Heart left ventricle (tissue), 16 donors: Measurements from ENCODE around the gene ZWILCH. TPM values are rescaled to one million over a fixed set of nuclear protein-coding genes. Genes with fewer than 3 reads are reported as not detected.

ENCODE experiments used
- ATAC-seq, 4 donors: fragments of 200-7000 bp; cut with Tn5 transposase; one replicate each; pipeline ENCODE4 v1.9.1; 2020 to 2022; ENCODE audit warnings: moderate library complexity in 4 of 4, mild to moderate bottlenecking in 3 of 4, moderate number of reproducible peaks in 1 of 4
- DNase-seq, 5 donors: peaks; one replicate each; pipeline ENCODE4 v3.0.0-alpha.2; 2020
- H3K27ac ChIP-seq, 12 donors: fragments of 200-600 bp; sonication (generic) in 4 of 12; one replicate each; pipeline versions ENCODE4 v1.5.0 to v1.8.0; 2016 to 2022; ENCODE audit warnings: mild to moderate bottlenecking in 2 of 12
- H3K27me3 ChIP-seq, 9 donors: fragments of 200-600 bp; sonication (generic) in 2 of 9; one replicate each; pipeline versions ENCODE4 v1.5.1 to v1.8.0; 2016 to 2022; ENCODE audit warnings: mild to moderate bottlenecking in 3 of 9
- H3K36me3 ChIP-seq, 9 donors: fragments of 200-600 bp; sonication (generic) in 2 of 9; one replicate each; pipeline versions ENCODE4 v1.5.0 to v1.8.0; 2018 to 2022; ENCODE audit warnings: mild to moderate bottlenecking in 2 of 9
- H3K4me1 ChIP-seq, 12 donors: fragments of 200-600 bp; sonication (generic) in 4 of 12; one replicate each; pipeline versions ENCODE4 v1.5.0 to v1.8.0; 2016 to 2022; ENCODE audit warnings: mild to moderate bottlenecking in 3 of 12
- H3K4me3 ChIP-seq, 12 donors: fragments of 200-600 bp; sonication (generic) in 4 of 12; one replicate each; pipeline versions ENCODE4 v1.5.0 to v1.8.0; 2017 to 2022; ENCODE audit warnings: mild to moderate bottlenecking in 9 of 12, moderate library complexity in 4 of 12
- H3K9me3 ChIP-seq, 12 donors: fragments of 200-600 bp; sonication (generic) in 4 of 12; one replicate each; pipeline versions ENCODE4 v1.5.0 to v1.8.0; 2016 to 2022; ENCODE audit warnings: mild to moderate bottlenecking in 1 of 12
- POLR2A ChIP-seq, 2 donors: fragments of 450-650 bp; IDR thresholded peaks; one replicate each; pipeline ENCODE4 v1.6.1; 2017; ENCODE audit warnings: antibody characterized with exemption in 2 of 2, mild to moderate bottlenecking in 2 of 2, moderate library complexity in 2 of 2
- WGBS, 4 donors: extraction: QIAGEN DNeasy Blood & Tissue Kit in 2 of 4; methylation state at CpG; one replicate each; pipeline versions ENCODE4 v1.1.5 to v1.1.7; 2013 to 2018; 5-methylcytosine and 5-hydroxymethylcytosine counted together
- intact Hi-C, 10 donors: fragments of 100-400 bp; cut with DNase I; formaldehyde crosslinking; loops; one replicate each; pipeline versions ENCODE4 v1.11.1 to v1.14.2; 2022
- polyA plus RNA-seq, 2 donors: library from polyadenylated mRNA; stranded (reverse); fragments of 200-250 nt; gene quantifications; one replicate each; pipeline ENCODE4 v1.2.3, GENCODE V29; 2013
- total RNA-seq, 9 donors: library from RNA; depleted of rRNA in 2 of 9; stranded (reverse); fragments of >200 nt in 2 of 9; fragmentation: NEBNext Ultra II Directional in 3 of 9; extraction: Animal tissue kit (Norgen Biotek cat#: 25700) in 3 of 9; gene quantifications; one replicate each; pipeline versions ENCODE4 v1.1.0 to v1.2.4, GENCODE V29; 2016 to 2023
- TF ChIP-seq, protein P1 (sequence below), 12 donors: fragments of 200-600 bp; sonication (generic) in 4 of 12; IDR thresholded peaks; one replicate each; pipeline versions ENCODE4 v1.5.0 to v1.8.0; 2018 to 2022; ENCODE audit warnings: antibody characterized with exemption in 12 of 12, mild to moderate bottlenecking in 5 of 12
- donor health status: ischemic (EF 13 %, LVEDD 7.1; RV severe dilation, severe dysfunction).
- donor health status: healthy with polysubstance abuse.
- donor health status: DM: no; HTN: yes; CAD: no.
- donor health status: DM: no; HTN: no; CAD: no.
- donor health status: ischemic (EF 25% LVEDD 6.9; RV normal size, moderate dysfunction).
- donor health status: ischemic (EF 25% LVEDD 5.7; RV mildly dilated, moderate dysfunction).
- donor health status: healthy.
- donor health status: DM: yes; HTN: yes; CAD: no.
- donor health status: ischemic (EF 35%, LVEDD 5.7; RV mildly dilated, moderate dysfunction).
- donor health status: nonischemic (EF 11% LVEDD 7.7; RV severe dilation, severe dysfunction).
- donor health status: DM: yes; HTN: yes; CAD: no.
- donor health status: PGD.
- donor health status: ischemic (EF 29% LVEDD 5.4; RV normal size, mild dysfunction).
- donor health status: nonischemic (EF 23%, LVEDD 6.1; RV moderate dilation, normal function).

Gene ZWILCH
- total and polyA plus RNA-seq, 11 donors = 0.53 to 5.4 (median 2.6) TPM

- peak overlapping the region in 7 of 12 donors; percentile 26 to 69 (median 43) for H3K27ac ChIP-seq
Measured at GRCh38 chr15:66472176-66472999, 32.7 kb upstream of the ZWILCH start.

DNA sequence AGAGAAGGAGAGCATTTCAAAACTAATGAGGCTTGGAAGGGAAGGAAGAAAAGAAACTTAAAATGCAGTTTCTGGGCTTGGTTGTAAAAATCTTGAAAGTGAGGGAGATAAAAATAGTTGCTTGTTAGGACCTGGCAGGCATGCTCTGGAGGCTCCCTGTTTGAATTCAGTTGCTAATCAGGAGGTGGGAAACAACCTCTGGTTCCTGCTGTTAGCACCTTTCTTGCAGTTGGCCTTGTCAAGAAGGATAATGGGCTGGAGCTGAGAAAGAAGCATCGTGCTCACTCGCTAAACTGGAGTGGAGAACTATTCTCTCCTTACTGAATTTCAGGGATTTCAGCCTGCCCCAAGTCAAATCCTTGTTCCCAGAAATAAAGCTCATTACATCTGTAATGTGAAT, 31.0 kb upstream of the ZWILCH start:
- Histone ChIP-seq H3K9me3 (no peaks in the 10 kb centered on the region), H3K36me3 (peaks cover 0 to 5% (median 0%) of the 10 kb centered on the region in 9 donors), H3K4me1 (peaks cover 0 to 26% (median 11%) of the 10 kb centered on the region in 12 donors), H3K27me3 (no peaks in the 10 kb centered on the region), H3K27ac (no peak overlapping the region), H3K4me3 (no peak overlapping the region)
- WGBS, 4 donors = 32 to 60% (median 49%) methylated on average over 2 of the region's 2 CpGs
- ATAC-seq (no peak), DNase-seq (no peak)
- intact Hi-C loops = no loop called here
- no peak for TF ChIP-seq POLR2A (IDR thresholded peaks at IDR 0.05)
- TF ChIP-seq, protein P1, sequence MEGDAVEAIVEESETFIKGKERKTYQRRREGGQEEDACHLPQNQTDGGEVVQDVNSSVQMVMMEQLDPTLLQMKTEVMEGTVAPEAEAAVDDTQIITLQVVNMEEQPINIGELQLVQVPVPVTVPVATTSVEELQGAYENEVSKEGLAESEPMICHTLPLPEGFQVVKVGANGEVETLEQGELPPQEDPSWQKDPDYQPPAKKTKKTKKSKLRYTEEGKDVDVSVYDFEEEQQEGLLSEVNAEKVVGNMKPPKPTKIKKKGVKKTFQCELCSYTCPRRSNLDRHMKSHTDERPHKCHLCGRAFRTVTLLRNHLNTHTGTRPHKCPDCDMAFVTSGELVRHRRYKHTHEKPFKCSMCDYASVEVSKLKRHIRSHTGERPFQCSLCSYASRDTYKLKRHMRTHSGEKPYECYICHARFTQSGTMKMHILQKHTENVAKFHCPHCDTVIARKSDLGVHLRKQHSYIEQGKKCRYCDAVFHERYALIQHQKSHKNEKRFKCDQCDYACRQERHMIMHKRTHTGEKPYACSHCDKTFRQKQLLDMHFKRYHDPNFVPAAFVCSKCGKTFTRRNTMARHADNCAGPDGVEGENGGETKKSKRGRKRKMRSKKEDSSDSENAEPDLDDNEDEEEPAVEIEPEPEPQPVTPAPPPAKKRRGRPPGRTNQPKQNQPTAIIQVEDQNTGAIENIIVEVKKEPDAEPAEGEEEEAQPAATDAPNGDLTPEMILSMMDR (IDR thresholded peaks at IDR 0.05) = no peak

More at GRCh38 chr15:66472176-66472999, 32.7 kb upstream of the ZWILCH start:
- H3K4me3 ChIP-seq = no peak overlapping the region
- peak in 3 of 4 donors; percentile 45 to 73 (median 70) for ATAC-seq
- 56 to 67% (median 63%) methylated on average over 8 of the region's 8 CpGs for WGBS, 4 donors
- H3K27me3 ChIP-seq = no peaks in the 10 kb centered on the region
- DNase-seq = peak in 1 of 5 donors; percentile 34
- H3K4me1 ChIP-seq = peaks cover 0 to 26% (median 11%) of the 10 kb centered on the region in 12 donors
- H3K9me3 ChIP-seq = no peaks in the 10 kb centered on the region
- no peak for TF ChIP-seq POLR2A (IDR thresholded peaks at IDR 0.05)
- TF ChIP-seq, protein P1 (IDR thresholded peaks at IDR 0.05) = no peak
- peaks cover 0 to 14% (median 0%) of the 10 kb centered on the region in 9 donors for H3K36me3 ChIP-seq
- intact Hi-C loops = no loop called here

DNA sequence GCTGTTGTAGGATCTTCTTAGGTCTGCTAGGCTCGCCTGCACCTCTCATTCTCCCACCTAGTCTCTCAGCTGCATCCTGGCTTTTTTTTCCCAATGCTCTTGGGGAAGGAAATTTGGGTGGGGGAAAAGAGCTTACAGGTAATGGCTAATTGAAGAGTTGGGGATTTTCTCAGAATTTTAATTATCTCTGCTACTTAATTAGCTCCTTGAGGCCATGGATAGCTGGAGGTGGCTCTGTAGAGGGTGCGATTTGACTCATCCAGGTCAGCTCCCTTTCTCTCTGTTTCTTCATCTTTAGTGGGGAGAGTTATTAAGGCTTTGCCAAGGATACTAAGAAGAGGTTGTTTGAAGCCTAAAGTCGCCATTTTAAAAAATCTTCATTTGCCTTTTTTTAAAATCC, 30.2 kb upstream of the ZWILCH start:
- no peak for DNase-seq
- WGBS, 4 donors = 97 to 99% (median 98%) methylated on average over 3 of the region's 3 CpGs
- Histone ChIP-seq H3K9me3 (no peaks in the 10 kb centered on the region), H3K36me3 (peaks cover 0 to 5% (median 0%) of the 10 kb centered on the region in 9 donors), H3K27ac (no peak overlapping the region), H3K4me3 (no peak overlapping the region), H3K4me1 (peaks cover 0 to 26% (median 11%) of the 10 kb centered on the region in 12 donors), H3K27me3 (no peaks in the 10 kb centered on the region)
- no peak for ATAC-seq
- no peak for TF ChIP-seq POLR2A (IDR thresholded peaks at IDR 0.05)
- TF ChIP-seq, protein P1 (IDR thresholded peaks at IDR 0.05) = no peak
- intact Hi-C loops = no loop called here

GRCh38 chr15:66476535-66476934, 28.6 kb upstream of the ZWILCH start:
- H3K4me1 ChIP-seq = peaks cover 0 to 26% (median 11%) of the 10 kb centered on the region in 12 donors
- H3K9me3 ChIP-seq = no peaks in the 10 kb centered on the region
- DNase-seq (no peak), ATAC-seq (no peak)
- no peak overlapping the region for H3K27ac ChIP-seq
- peaks cover 0 to 9% (median 1%) of the 10 kb centered on the region in 9 donors for H3K36me3 ChIP-seq
- no peaks in the 10 kb centered on the region for H3K27me3 ChIP-seq
- WGBS, 4 donors = 84 to 91% (median 85%) methylated on average over 4 of the region's 4 CpGs
- no peak overlapping the region for H3K4me3 ChIP-seq
- no peak for TF ChIP-seq POLR2A (IDR thresholded peaks at IDR 0.05)
- TF ChIP-seq, protein P1 (IDR thresholded peaks at IDR 0.05) = no peak
- intact Hi-C loops = no loop called here
